Thoracic aorta (tissue), 2 donors: ENCODE data around the gene ZCCHC7. TPM values are rescaled to one million over a fixed set of nuclear protein-coding genes. Genes with fewer than 3 reads are reported as not detected.

Experiments used
- ATAC-seq: fragments of 150-250 bp; one replicate; pipeline ENCODE4 v1.8.0; 2017; ENCODE audit warnings: low read depth; ENCODE audit not compliant: insufficient number of reproducible peaks, low FRiP score
- DNase-seq: peaks from one replicate; pipeline ENCODE4 v3.0.0-alpha.2; 2020; ENCODE audit warnings: low spot score
- H3K27ac ChIP-seq, 2 donors: fragments of 200-600 bp; sonication (generic); 1 replicate in 1 of 2; 2 replicates in 1 of 2; pipeline ENCODE4 v1.5.1; 2016; ENCODE audit warnings: mild to moderate bottlenecking in 2 of 2, moderate library complexity in 2 of 2
- H3K27me3 ChIP-seq: fragments of 200-600 bp; sonication (generic); replicated peaks from 2 replicates; pipeline ENCODE4 v1.6.0; 2016; ENCODE audit warnings: mild to moderate bottlenecking; ENCODE audit not compliant: insufficient read depth
- H3K36me3 ChIP-seq: fragments of 200-600 bp; sonication (generic); one replicate; pipeline ENCODE4 v1.5.1; 2016
- H3K4me1 ChIP-seq, 2 donors: fragments of 200-600 bp; sonication (generic); 1 replicate in 1 of 2; 2 replicates in 1 of 2; pipeline versions ENCODE4 v1.5.1 to v1.6.0; 2016; ENCODE audit warnings: low read depth in 2 of 2, mild to moderate bottlenecking in 1 of 2; ENCODE audit not compliant: control insufficient read depth in 1 of 2
- H3K4me3 ChIP-seq: fragments of 200-600 bp; sonication (generic); 2 replicates; pipeline ENCODE4 v1.5.1; 2016; ENCODE audit warnings: mild to moderate bottlenecking
- H3K9me3 ChIP-seq: fragments of 200-600 bp; sonication (generic); 2 replicates; pipeline ENCODE4 v1.5.1; 2016
- CTCF ChIP-seq: fragments of 200-600 bp; sonication (generic); IDR thresholded peaks from one replicate; pipeline ENCODE4 v1.5.1; 2019; ENCODE audit warnings: antibody characterized with exemption
- total RNA-seq, 2 donors: library from RNA; depleted of rRNA; stranded (reverse); fragments of >200 nt; gene quantifications; one replicate each; pipeline versions ENCODE4 v1.1.0 to v1.2.3, GENCODE V29; 2016

Gene ZCCHC7
- total RNA-seq, 2 donors from 2014 or later = 13.8 to 19.5 TPM

- Histone ChIP-seq H3K27ac (no peak overlapping the region), H3K36me3 (no peaks in the 10 kb centered on the region), H3K4me3 (no peak overlapping the region), H3K4me1 (no peaks in the 10 kb centered on the region), H3K9me3 (no peaks in the 10 kb centered on the region), H3K27me3 (no peaks in the 10 kb centered on the region)
- ATAC-seq (no peak), DNase-seq (no peak)
- TF ChIP-seq CTCF = no peak
Observed at GRCh38 chr9:37335238-37335637, 214.9 kb downstream of the ZCCHC7 start.

GRCh38 chr9:37336150-37336549 lies 215.8 kb downstream of the ZCCHC7 start:
- Histone ChIP-seq H3K27me3 (no peaks in the 10 kb centered on the region), H3K9me3 (no peaks in the 10 kb centered on the region), H3K4me1 (no peaks in the 10 kb centered on the region), H3K27ac (no peak overlapping the region), H3K4me3 (no peak overlapping the region), H3K36me3 (no peaks in the 10 kb centered on the region)
- no peak for DNase-seq
- ATAC-seq = no peak
- no peak for TF ChIP-seq CTCF

DNA sequence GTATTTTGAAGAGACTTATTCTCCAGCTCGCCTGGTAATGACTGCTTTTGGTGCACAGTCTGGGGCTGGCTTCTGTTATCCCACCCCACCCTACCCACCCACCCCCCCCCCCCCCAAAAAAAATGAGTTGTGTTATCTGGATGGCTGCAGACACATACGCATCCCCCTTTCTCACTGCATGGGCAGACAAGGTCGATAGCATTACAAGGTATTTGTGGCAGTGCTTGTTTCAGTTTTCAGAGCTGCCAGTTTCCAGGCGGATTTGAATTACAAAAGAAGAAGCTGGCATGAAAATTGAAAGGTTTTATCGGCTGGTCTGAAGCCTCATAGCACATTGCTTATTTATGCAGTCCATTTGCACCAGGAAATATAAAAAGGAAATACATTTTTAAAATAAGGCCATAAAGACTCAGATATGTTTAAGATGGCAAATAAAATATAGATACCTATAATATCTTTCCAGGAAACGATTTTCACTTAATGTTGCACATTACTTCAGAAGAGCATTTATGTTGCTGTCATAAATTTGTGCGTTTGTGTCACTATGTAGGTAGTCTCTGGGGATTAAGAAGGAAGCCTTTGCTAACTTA lies 217.0 kb downstream of the ZCCHC7 start:
- Histone ChIP-seq H3K36me3 (no peaks in the 10 kb centered on the region), H3K4me3 (no peak overlapping the region), H3K27ac (no peak overlapping the region), H3K27me3 (no peaks in the 10 kb centered on the region), H3K9me3 (no peaks in the 10 kb centered on the region), H3K4me1 (no peaks in the 10 kb centered on the region)
- ATAC-seq = no peak
- no peak for DNase-seq
- no peak for TF ChIP-seq CTCF

GRCh38 chr9:37338218-37338617 lies 217.8 kb downstream of the ZCCHC7 start:
- Histone ChIP-seq H3K27ac (no peak overlapping the region), H3K4me1 (no peaks in the 10 kb centered on the region), H3K27me3 (no peaks in the 10 kb centered on the region), H3K4me3 (no peak overlapping the region), H3K36me3 (no peaks in the 10 kb centered on the region), H3K9me3 (no peaks in the 10 kb centered on the region)
- DNase-seq (no peak), ATAC-seq (no peak)
- TF ChIP-seq CTCF = no peak

DNA sequence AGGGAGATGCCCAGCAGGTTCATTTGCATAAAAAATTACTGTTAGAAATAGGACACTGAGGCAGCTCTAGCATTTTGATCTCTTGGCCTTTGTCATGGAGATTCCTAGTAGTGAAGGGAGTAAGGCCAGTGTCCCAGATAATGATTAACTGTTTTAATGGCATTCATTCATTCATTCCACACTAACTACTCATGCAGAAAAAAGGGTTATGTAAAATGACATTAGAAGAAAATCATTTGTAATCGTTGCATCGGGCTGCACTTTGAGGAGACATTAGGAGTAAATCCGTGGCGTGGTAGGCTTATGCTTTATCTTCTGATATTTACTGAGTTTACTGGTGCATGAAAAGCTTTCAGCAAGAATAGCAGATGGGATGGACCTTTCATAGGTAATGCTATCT lies 219.5 kb downstream of the ZCCHC7 start:
- Histone ChIP-seq H3K9me3 (no peaks in the 10 kb centered on the region), H3K27ac (no peak overlapping the region), H3K4me3 (no peak overlapping the region), H3K4me1 (no peaks in the 10 kb centered on the region), H3K36me3 (no peaks in the 10 kb centered on the region), H3K27me3 (no peaks in the 10 kb centered on the region)
- DNase-seq (no peak), ATAC-seq (no peak)
- TF ChIP-seq CTCF = no peak
